Glutamatergic neuron (in vitro differentiated cells): ENCODE data around the gene MORF4L1. TPM values are rescaled to one million over a fixed set of nuclear protein-coding genes. Genes with fewer than 3 reads are reported as not detected.
A peak's percentile ranks its signal among the peaks of the same experiment; 100 is the strongest.

Experiments
- DNase-seq: peaks from one replicate; pipeline ENCODE4 v3.0.0; 2022
- H3K27ac Mint-ChIP-seq: one replicate; pipeline ENCODE4 v1.8.0; 2020; ENCODE audit warnings: mild to moderate bottlenecking, mixed read lengths, inconsistent platforms; ENCODE audit not compliant: unreplicated experiment
- H3K27me3 Mint-ChIP-seq: one replicate; pipeline ENCODE4 v1.8.0; 2020; ENCODE audit warnings: mild to moderate bottlenecking, moderate library complexity, mixed read lengths, inconsistent platforms; ENCODE audit not compliant: unreplicated experiment
- H3K36me3 Mint-ChIP-seq: one replicate; pipeline ENCODE4 v1.8.0; 2020; ENCODE audit warnings: mild to moderate bottlenecking, mixed read lengths, inconsistent platforms; ENCODE audit not compliant: unreplicated experiment
- H3K4me1 Mint-ChIP-seq: one replicate; pipeline ENCODE4 v1.8.0; 2020; ENCODE audit warnings: mild to moderate bottlenecking, low read depth, mixed read lengths, inconsistent platforms; ENCODE audit not compliant: unreplicated experiment
- H3K4me3 Mint-ChIP-seq: one replicate; pipeline ENCODE4 v1.8.0; 2020; ENCODE audit warnings: mild to moderate bottlenecking, mixed read lengths, inconsistent platforms; ENCODE audit not compliant: unreplicated experiment
- H3K9me3 Mint-ChIP-seq: one replicate; pipeline ENCODE4 v1.8.0; 2020; ENCODE audit warnings: mild to moderate bottlenecking, moderate library complexity, mixed read lengths, inconsistent platforms; ENCODE audit not compliant: unreplicated experiment
- CTCF ChIP-seq: fragments of 200-600 bp; sonication (generic); IDR thresholded peaks from one replicate; pipeline ENCODE4 v1.5.0; 2021; ENCODE audit not compliant: partially characterized antibody, unreplicated experiment
- total RNA-seq: library from RNA; stranded (reverse); fragmentation: NEBNext Ultra II Directional; extraction: Animal tissue kit (Norgen Biotek cat#: 25700); gene quantifications from one replicate; pipeline ENCODE4 v1.2.1, GENCODE V29; 2021; ENCODE audit not compliant: unreplicated experiment

Gene MORF4L1
- total RNA-seq, 1 donor from 2014 or later = 379 TPM

GRCh38 chr15:78904599-78905358 is 32.1 kb downstream of the MORF4L1 start:
- peaks cover 11% of the 10 kb centered on the region for H3K4me1 Mint-ChIP-seq
- peaks cover 7% of the 10 kb centered on the region for H3K9me3 Mint-ChIP-seq
- no peak for TF ChIP-seq CTCF
- no peak for DNase-seq
- no peak overlapping the region for H3K4me3 Mint-ChIP-seq
- no peak overlapping the region for H3K27ac Mint-ChIP-seq
- no peaks in the 10 kb centered on the region for H3K36me3 Mint-ChIP-seq
- peaks cover 5% of the 10 kb centered on the region for H3K27me3 Mint-ChIP-seq

- Mint-ChIP-seq H3K27me3 (peaks cover 5% of the 10 kb centered on the region), H3K36me3 (no peaks in the 10 kb centered on the region), H3K27ac (no peak overlapping the region), H3K4me1 (peaks cover 16% of the 10 kb centered on the region), H3K9me3 (peaks cover 7% of the 10 kb centered on the region), H3K4me3 (no peak overlapping the region)
- no peak for DNase-seq
- no peak for TF ChIP-seq CTCF
Measured at GRCh38 chr15:78906316-78906620, 33.6 kb downstream of the MORF4L1 start.

GRCh38 chr15:78907577-78907976 is 34.9 kb downstream of the MORF4L1 start:
- H3K36me3 Mint-ChIP-seq = no peaks in the 10 kb centered on the region
- DNase-seq = no peak
- peaks cover 2% of the 10 kb centered on the region for H3K27me3 Mint-ChIP-seq
- H3K4me3 Mint-ChIP-seq = no peak overlapping the region
- H3K9me3 Mint-ChIP-seq = peaks cover 4% of the 10 kb centered on the region
- peaks cover 17% of the 10 kb centered on the region for H3K4me1 Mint-ChIP-seq
- TF ChIP-seq CTCF = peak; percentile 36
- peak overlapping the region; percentile 12 for H3K27ac Mint-ChIP-seq

- peaks cover 4% of the 10 kb centered on the region for H3K9me3 Mint-ChIP-seq
- no peak for DNase-seq
- H3K4me1 Mint-ChIP-seq = peaks cover 21% of the 10 kb centered on the region
- no peak overlapping the region for H3K4me3 Mint-ChIP-seq
- peak overlapping the region; percentile 21 for H3K27ac Mint-ChIP-seq
- H3K36me3 Mint-ChIP-seq = no peaks in the 10 kb centered on the region
- no peak for TF ChIP-seq CTCF
- H3K27me3 Mint-ChIP-seq = peaks cover 2% of the 10 kb centered on the region
Measured at GRCh38 chr15:78909160-78909695, 36.5 kb downstream of the MORF4L1 start.

- H3K4me3 Mint-ChIP-seq = no peak overlapping the region
- peak; percentile 67 for DNase-seq
- H3K27me3 Mint-ChIP-seq = no peaks in the 10 kb centered on the region
- H3K27ac Mint-ChIP-seq = peak overlapping the region; percentile 15
- peak; percentile 83 for TF ChIP-seq CTCF
- no peaks in the 10 kb centered on the region for H3K36me3 Mint-ChIP-seq
- H3K4me1 Mint-ChIP-seq = peaks cover 21% of the 10 kb centered on the region
- peaks cover 4% of the 10 kb centered on the region for H3K9me3 Mint-ChIP-seq
Measured at GRCh38 chr15:78909791-78910228, 37.1 kb downstream of the MORF4L1 start.
